Middle frontal gyrus (tissue), 1 donor: ENCODE measurements around the gene ZNF697.

Experiments used
- DNase-seq: peaks from one replicate; pipeline ENCODE4 v3.0.0-alpha.2; 2015; ENCODE audit warnings: low spot score; ENCODE audit errors: extremely low spot score

ZNF697 gene

DNA sequence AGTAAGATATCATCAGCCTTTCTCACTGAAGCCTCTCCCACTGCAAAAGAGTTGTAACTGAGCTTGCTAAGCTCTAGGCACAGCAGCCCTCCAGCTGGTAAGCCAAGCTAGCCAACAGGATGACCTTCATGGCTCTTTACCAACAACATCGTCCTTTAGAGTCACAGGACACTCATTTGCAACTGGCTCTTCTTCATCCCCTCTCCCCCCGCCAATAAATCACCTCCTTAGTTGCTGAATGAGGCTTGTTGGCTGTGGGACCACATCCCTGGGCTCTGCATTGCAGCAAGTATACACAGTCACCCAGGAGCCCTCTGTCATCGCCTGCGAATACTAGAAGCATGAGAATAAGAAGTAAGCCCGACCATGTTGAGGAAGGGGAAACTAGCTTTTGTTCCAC is 16.0 kb upstream of the ZNF697 start:
- no peak for DNase-seq

DNA sequence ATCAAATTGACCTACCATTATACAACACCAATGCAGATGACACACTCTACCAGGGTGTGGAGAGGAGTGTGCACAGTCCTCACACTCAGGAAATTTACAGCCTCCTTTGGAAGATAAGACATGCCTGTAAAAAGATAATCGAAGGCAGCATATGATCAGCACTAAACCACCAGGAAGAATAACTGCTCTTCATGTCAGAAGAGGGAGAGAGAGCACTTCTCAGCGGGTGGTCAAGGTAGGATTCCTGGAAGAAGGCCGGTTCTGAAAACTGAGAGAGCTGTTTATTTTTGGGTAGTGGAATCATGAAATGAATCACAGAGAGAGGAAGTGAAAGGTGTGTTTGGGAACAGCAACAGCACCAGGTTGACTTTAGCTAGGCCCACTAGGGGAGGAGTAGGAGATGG is 14.0 kb upstream of the ZNF697 start:
- no peak for DNase-seq

DNA sequence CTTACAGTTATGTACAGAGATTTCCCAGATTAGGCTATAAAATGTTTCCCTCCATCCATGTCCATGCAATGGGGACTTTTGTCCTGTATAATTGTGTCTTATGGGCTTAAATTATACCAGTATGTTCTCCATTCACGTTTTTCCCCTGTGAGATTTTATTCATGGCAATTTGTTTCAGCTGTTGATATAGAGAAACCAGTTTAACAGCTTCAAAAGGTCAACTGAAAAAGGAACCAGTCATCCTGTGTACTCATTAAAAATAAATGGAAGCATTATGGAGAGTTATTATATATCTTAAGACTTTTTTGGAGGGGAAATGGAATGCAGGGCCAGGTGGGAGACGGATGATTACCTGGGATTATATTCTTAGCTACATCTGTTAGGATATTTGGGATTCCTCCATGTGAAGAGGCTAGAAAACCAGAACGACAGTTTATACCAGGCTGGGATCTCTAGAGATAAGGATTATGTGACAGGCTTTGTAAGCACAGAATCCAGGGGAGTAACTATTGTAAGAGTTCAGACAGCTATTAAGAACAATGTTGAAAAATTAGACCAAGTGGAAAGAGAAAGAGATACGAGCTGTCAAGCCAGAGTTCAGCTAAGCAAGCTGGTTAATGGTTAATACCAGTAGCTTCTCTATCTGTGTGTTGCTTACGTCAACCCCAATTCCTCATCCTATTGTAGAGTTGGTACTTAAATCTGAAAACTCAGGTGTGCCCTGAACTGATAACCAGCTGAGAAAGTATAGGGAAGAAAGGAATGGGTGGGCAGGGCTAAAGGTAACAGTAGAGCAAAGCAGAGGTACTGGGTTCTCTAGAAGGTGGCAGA is 12.4 kb upstream of the ZNF697 start:
- no peak for DNase-seq

DNA sequence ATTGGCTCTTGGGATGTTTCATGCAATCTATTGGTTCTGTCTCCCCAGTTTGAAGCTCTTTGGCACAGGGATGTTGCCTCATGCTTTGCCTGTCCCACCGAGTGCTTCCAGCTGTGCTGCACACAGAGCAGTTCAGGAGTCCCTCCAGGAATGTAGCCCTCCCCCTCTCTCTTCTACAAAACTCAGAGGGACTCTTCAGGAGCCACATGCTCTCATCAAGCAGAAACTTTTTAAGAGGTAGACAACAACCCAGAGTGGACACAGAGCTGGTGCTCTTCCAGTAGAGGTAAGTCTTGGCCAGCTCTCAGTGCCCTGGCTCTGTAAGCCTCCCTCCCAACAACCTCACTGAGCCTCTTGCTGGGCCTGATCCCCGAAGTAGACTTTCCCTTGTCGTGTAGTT is 11.6 kb upstream of the ZNF697 start:
- DNase-seq: no peak

DNA sequence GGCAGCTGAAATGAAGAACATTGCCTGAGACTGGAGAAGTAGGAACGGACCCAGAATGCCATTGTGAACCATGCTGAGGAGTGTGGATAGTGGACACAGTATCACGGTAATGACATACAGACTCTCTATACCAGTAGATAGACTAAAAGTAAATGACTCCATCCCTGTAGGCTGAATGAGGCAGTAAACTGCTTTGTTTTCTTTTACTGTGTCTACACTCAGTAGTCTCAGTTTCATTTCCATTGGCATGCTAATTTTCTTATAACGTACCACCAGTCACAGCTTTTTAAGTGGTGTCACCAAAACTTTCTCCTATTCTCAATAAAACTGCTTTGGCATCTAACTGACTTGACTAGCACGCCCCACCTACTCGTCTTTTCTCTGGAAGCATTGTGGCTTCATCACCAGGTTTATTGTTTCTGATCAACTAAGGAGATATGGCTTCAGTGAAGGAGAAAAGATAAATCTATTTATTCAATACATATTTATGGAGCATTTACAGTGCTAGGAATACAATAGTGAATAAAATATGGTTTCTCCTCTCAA is 8.4 kb upstream of the ZNF697 start:
- DNase-seq: no peak

DNA sequence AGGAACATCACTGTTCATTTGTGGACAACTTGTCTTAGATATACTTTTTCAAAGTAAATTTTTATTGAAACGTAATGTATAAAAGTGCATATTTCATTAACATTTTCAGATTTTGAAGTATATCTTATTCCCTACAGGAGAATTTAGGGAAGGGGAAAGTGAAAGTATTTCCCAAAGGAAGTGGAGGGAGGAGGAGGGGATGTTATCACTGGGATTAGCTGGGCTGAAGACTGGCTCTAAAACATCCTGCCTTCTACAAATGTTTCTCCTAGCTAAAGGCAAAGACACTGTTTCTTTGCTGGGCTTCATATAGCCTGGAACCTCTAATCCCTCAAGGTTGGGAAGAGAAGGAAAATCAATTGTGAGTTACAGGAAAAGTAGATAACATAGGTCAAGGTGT is 7.1 kb upstream of the ZNF697 start:
- no peak for DNase-seq

DNA sequence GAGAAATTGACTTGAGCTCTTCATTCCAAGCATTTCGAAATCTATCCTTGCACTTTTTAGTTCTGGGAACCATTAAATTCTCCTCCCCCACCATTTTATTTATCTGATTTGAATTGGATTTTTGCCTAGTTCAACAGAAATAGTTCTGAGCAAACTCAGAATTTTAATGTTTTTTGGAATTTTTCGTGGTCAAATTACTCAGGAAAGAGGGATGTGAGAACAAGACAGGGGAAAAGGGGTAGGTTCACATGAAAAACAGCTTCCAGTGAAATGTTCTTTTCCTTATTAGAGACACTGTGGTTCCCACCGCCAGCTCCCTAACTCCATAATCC is 5.7 kb upstream of the ZNF697 start:
- DNase-seq: no peak

DNA sequence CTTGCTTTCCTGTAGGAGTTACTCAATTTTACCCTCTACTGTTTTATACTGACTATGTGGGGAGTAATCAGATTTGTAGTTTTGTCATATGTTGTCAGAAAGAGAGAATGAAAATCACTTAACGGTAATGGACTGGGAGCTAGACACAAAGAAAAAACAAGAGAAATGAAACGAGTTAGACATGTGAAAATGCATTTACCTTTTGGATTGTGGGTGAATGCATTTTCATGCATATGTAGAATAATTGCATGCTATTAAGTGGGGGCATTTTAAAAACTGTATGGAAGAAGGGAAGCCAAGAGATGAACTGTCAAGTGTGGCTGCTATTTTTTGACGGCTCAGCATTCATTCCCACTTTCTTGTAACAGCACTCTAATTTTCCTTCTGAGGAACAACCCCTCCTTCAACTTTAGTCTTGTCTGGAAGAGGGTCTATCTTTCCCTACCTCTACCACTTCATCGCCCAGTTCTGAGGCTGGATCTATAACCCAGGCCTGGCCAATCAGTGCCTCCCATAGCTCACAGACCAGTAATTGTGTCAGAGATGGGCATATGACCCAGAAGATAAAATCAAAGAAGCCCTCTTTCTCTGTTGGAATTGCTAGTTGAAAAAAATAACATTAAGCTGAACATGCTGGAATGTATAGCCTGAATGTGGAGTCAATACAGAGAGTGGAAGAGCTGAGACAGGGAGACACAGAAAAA is 5.2 kb upstream of the ZNF697 start:
- no peak for DNase-seq

DNA sequence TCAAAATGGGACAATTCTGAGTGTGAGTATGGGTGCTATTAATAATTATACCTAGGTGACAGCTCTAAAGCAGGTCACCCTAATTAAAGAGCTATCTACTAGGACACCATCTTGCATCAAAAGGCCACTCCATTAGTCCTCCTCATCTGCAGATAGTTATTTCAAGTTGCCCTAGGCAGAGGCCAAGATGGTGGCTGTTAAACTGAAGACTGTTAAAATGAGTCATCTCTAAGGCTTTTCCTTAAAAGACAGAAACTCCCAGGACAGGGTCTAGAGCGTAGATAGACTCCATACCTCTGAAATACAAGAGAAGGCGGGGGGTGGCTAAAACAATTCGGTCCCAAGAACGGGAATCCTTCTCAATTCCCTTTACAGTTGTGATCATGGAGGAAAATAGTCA is 4.5 kb upstream of the ZNF697 start:
- no peak for DNase-seq

DNA sequence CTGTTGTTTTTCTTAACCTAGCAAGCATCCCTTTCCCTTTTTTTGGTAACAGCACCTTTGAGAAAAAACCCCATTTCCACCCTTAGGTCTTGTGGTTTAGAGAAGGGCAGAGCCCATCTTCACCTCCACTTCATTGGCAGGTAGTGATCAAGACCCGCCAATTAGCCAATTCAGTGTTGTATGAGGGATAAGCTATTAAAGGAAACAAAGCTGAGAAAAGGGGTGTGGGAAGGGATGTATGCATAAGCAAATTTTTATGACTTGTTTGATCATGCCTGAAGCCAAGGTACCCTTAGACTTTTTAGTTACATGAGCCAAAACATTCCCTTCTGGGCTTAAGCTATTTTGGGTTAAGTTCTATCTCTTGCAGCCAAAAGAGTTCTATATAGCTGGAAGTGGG is 3.6 kb upstream of the ZNF697 start:
- no peak for DNase-seq

DNA sequence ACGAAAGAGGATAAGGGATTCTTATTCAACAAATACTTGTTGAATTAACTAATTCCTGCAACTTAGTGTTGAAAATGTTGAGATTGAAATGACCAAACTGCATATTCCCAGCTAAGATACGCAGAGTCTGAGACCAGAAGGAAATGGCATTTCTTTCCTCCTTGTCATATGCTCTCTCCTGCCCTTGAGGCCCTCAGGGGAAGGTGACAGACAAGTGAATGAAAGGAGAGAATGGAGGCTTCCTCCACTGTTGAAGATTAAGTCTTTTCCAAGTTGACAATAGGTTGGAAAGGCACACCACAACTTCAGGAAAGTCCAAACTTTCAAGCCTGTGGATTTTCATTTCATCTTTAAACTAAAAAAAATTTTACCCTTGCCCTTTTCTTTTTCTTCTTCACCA is 3.1 kb upstream of the ZNF697 start:
- no peak for DNase-seq

DNA sequence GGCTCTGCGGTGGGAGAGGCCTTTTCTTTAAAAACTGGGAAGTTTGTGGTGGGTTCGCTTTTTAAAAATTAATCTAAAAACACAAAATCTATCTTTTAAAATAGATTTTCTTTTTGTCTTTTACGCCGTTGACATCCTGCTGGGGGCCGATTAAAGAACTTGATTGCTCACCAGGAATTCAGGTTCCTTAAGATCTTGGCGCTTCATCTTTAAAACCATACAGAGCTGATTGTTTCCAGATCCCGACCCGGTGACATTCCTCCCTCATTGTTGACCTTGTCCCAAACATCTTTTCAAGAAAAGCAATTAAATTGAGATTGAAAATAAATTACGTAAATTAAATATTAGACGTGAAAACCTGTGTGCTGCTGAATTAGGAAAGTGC is 546 bp upstream of the ZNF697 start:
- no peak for DNase-seq

DNA sequence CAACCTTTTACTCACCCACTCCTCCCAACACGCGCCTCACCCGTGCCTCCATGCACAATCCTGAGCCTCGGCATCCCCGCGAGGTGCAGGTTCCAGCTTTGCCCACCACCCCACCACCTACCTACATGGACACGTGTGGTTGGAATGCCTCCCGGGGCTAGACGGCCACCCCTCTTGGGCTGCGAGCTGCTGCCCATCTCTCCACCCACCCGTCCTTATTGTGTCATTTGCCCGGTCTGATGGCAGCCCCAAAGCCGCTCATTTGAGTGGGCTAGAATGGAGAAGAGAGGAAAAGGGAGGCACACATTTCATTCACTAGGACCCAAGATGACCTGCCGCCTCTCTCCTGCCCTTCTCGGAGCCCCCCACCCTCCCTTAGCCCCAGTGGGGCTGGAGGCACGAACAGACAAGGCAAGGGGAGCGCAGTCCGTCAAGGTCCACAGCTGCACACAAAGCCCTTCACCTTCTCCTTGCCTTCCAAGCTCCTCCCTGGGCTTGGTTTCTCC is 785 bp downstream of the ZNF697 start:
- DNase-seq: no peak

DNA sequence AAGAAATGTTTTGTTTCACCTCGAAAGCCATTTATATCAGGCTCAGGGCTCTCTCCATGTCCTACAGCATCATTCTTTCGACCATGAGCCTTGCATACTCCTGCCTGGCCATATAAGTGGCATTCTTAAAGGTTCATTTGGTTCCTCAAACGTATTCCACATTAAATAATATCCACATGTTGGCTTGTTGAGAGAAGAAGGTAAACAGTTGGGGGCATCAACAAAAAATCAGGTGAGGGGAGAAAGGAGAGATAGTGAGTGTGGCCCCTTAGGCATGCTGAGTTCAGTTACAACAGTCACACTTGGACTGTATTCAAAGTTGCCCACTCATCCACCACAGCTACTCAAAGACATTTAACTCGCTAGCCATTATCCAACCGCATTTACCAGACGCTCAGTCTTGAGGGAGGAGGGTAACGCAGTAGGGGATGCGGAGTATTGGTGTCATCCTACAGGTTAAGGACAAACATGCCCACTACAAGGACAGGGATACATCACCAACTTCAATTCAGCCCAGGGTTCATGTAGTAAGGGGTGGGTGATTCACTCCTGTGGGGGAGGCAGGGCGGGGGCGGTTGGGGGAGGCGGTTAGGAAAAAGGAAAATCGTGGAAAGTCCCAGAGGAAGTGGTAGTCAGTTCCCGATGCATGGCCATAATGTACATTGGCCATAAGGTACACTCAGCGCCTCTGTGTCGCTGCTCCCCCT is 1.4 kb downstream of the ZNF697 start:
- no peak for DNase-seq

DNA sequence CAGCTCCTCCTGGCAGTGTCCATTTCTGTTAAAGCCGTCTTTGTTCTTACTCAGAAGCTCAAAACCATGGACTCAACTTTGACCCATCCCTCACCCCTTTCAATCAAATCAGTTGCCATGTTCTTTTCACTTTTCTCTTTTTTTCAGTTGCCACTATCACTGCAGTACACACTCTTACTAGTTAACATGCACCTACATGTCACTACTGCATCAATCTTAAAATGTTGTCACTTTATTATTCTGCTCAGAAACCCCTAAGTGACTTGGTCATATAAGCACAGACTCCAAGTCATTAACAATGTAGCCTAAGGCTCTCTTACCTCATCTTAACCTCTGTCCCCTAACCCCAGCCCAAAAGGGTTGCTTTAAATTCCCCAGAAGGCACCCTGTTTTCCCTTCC is 9.0 kb downstream of the ZNF697 start:
- no peak for DNase-seq

DNA sequence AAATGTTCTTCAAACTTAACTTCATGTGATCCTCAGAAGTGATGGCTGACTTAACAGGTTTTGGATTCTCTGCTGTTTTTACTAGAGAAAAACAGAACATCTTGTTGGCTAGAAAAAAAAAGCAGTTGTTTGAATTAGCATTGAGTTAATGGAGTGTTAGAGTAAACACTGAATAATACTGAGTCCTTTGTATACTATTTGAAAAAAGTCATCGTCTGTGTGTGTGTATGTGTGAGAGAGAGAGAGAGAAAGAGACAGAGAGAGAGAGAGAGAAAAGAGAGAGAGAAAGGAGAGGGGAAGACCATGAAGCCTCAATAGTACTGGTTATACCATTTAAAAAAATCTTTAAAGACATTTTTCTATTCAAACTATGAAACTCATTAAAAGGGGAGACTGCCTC is 10.4 kb downstream of the ZNF697 start:
- DNase-seq: no peak

DNA sequence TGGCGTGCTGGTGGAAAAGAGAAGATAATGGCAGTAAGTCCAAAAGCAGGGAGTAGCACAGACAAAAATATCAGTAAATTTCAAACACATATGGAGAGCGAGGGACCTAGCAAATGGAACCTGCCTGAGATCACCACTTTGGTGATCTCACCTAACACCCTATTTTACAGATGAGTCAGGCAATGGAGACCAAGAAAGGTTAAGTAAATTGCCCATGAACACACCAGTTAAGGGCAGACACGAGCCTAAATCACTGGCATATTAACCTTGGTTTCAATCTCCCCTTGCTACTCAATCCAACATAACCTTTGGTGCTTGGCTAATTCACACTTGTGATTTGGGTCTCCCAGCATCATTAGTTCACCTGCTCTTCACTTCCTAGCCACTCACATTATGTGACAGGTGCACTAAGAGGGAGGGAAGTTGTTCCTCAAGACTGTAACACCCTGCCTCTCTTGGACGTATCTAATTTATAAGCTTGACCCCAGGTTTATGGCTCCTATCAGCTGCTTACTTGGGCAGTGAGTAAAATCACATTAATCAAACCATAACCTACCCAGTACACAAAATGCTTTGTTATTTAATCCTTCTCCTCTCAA is 11.5 kb downstream of the ZNF697 start:
- DNase-seq: no peak

DNA sequence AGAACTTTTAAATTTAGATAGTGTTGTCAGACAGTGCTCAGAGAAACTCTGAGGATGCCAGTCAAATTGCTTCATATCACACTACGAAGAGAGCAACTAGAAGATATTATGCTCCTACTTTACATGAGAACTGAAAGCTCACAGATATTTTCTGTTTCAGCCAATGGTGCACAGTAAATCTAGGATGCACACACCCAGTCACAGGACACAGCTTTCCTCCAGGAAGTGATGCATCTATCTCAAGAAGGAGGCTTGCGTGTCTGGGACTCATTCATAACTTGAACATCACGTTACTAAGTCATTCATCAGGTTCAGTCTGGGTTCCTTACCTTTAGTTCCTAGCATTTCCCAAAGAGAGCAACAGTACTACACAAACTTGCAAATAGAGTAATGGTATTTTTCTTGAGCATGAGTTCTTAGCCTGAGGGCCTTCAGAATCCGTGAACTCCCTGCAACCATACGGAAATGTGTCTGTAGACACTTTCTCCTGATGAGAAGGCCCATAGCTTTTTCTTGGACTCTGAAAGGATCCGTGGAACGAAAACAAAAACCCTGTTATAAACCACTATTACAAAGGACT is 12.2 kb downstream of the ZNF697 start:
- no peak for DNase-seq

DNA sequence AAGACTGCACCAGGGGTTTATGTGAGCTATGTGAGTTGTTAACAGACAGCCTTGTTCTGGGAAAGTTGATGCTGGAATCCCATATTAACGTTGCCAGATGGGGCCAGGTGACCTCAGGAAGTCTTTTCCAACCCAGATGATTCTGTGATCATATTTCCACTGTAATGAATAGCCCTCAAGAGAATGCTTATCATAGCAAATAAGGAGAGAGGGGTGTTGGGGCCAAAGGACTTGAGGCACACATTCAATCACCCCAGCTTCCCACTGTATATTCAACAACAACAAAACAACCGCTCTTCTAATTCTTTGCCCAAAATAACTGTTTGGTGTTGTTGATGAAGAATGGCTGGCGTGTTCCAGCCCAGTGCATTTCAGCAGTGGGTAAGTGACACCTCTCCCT is 14.1 kb downstream of the ZNF697 start:
- no peak for DNase-seq

DNA sequence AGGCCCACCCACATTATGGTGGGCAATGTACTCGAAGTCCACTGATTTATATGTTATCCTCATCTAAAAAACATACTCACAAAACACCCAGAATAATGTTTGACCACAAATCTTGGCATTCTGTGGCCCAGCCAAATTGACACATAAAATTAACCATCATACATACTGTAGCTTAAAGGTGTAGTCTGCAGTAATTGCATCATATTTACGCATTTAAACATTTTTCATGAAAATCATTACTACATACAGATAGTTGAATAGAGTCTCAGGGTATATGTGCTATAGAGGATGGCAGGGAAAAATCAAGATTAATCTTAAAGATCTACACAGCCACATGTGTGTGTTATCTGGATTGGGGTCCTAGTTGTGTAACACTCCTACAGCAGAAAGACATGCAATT is 14.5 kb downstream of the ZNF697 start:
- DNase-seq: no peak

DNA sequence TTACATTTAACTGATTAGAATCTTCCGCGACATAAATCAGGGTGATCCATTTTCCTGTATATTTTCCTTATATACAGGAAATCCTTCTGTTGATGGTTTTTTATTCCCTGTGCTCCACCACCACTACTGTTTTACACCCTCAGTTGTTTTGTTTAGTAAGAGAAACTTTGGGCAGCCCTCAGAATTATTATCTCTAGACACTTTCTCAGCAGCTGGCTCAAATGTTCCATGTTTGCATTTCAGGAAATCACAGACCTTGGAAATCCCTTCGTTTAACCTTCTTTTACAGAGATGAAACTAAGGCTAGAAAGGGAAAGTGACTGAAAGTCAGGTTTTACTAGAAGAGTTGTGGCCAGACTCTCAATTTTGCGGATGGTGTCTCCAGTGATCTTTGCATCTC is 15.2 kb downstream of the ZNF697 start:
- no peak for DNase-seq
